ENCODE measurements around the gene IKBKE. TPM values are rescaled to one million over a fixed set of nuclear protein-coding genes. Genes with fewer than 3 reads are reported as not detected.

Gene IKBKE
- total RNA-seq, 1 donor from 2014 or later: 33.9 TPM

DNA sequence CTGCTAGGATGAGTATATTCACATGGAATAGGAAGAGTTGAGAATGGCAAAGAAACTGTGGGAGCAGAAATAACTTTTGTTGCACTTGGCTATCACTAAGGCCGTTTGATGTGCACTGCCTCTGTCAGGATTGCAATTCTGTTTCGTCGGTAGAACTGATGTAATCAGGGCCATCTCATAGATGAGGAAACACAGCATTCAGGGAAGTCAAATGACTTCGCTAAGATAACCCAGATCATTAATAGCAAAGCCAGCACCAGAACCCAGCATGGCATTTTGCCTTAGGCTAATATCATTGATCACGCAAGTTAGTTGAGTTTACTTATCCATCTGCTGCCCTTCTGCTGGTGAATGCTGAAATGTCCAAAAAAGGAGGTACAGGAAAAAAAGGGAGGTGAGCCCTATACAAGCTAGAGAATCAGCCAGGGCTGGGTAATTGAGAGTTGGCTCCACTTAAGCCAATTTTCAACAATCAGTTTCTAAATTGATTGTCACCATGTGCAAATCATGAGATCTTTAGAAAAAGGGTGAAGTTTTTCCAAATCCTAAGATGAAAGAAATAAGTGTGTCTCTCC lies 44.6 kb downstream of the IKBKE start:
- H3K9me3 Mint-ChIP-seq: no peaks in the 10 kb centered on the region
- intact Hi-C loops (cut with micrococcal nuclease): no loop called here
- peaks cover 2% of the 10 kb centered on the region for H3K27me3 Mint-ChIP-seq (ENCODE audit: low read depth)
- no peaks in the 10 kb centered on the region for H3K4me1 Mint-ChIP-seq (ENCODE audit: low read depth)
- DNase-seq (ENCODE audit: low spot score): no peak
- no peak overlapping the region for H3K27ac Mint-ChIP-seq
- H3K4me3 Mint-ChIP-seq (ENCODE audit: low read depth): no peak overlapping the region
- no peaks in the 10 kb centered on the region for H3K36me3 Mint-ChIP-seq (ENCODE audit: low read depth)

DNA sequence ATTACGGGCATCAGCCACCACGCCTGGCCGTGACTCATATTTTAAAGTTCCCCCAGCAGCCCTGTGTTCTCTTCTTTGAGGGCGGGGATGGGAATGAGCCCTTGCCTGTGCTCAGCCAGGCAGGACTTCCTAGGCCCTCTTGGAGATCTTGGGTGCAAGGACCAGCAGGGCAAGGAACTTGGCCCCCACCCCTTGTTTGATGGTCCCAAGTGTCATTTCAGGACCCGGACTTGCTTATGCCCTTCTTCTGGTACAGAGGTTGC lies 46.4 kb downstream of the IKBKE start:
- peaks cover 1% of the 10 kb centered on the region for H3K27me3 Mint-ChIP-seq (ENCODE audit: low read depth)
- H3K4me3 Mint-ChIP-seq (ENCODE audit: low read depth): no peak overlapping the region
- no peak for DNase-seq (ENCODE audit: low spot score)
- H3K4me1 Mint-ChIP-seq (ENCODE audit: low read depth): no peaks in the 10 kb centered on the region
- no peaks in the 10 kb centered on the region for H3K9me3 Mint-ChIP-seq
- H3K36me3 Mint-ChIP-seq (ENCODE audit: low read depth): no peaks in the 10 kb centered on the region
- no peak overlapping the region for H3K27ac Mint-ChIP-seq
- intact Hi-C loops (cut with micrococcal nuclease): no loop called here

DNA sequence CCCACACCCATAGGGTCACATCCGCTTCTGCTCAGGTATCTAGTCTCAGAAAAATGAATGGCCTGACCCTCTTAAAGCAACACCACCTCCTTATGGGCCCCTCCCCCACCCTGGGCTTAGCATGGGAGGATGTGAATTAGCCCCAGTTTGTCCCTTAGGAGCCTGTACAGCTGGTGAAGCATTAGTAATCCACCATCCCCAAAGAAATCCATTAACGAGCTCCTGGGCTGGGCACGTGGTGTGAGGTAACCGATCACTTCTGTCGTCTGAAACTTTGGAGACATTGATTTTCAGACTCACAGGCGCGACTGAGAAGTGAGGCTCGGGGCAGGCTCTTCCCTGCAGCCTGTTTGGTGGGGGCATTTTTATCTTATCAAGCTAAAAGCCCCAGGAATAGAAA lies 47.5 kb downstream of the IKBKE start:
- no peaks in the 10 kb centered on the region for H3K36me3 Mint-ChIP-seq (ENCODE audit: low read depth)
- no peak overlapping the region for H3K27ac Mint-ChIP-seq
- peaks cover 1% of the 10 kb centered on the region for H3K27me3 Mint-ChIP-seq (ENCODE audit: low read depth)
- DNase-seq (ENCODE audit: low spot score): no peak
- H3K9me3 Mint-ChIP-seq: no peaks in the 10 kb centered on the region
- H3K4me1 Mint-ChIP-seq (ENCODE audit: low read depth): no peaks in the 10 kb centered on the region
- intact Hi-C loops (cut with micrococcal nuclease): no loop called here
- H3K4me3 Mint-ChIP-seq (ENCODE audit: low read depth): no peak overlapping the region

DNA sequence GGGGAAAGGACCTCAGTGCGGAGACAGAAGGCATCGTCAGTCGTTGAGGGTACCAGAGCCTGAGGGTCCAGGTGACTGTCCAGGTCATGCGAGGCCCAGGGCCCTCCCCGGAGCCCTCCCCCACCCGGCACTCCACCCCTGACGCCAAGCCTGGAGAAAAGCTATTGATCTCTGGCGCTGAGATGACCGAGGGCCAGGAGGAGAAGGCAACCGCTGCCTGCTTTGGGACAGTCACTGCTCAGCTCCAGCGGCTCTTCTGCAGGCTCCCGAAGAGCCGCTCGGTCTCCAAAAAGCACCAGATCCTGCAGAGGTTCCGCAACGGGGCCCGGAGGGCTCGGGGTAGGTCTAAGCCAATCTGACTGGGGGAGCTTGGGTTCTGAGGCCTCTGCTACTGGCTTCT lies 47.9 kb downstream of the IKBKE start:
- Mint-ChIP-seq H3K4me3 (ENCODE audit: low read depth) (no peak overlapping the region), H3K27ac (no peak overlapping the region), H3K36me3 (ENCODE audit: low read depth) (no peaks in the 10 kb centered on the region), H3K9me3 (no peaks in the 10 kb centered on the region), H3K4me1 (ENCODE audit: low read depth) (no peaks in the 10 kb centered on the region), H3K27me3 (ENCODE audit: low read depth) (peaks cover 1% of the 10 kb centered on the region)
- intact Hi-C loops (cut with micrococcal nuclease): no loop called here
- no peak for DNase-seq (ENCODE audit: low spot score)

DNA sequence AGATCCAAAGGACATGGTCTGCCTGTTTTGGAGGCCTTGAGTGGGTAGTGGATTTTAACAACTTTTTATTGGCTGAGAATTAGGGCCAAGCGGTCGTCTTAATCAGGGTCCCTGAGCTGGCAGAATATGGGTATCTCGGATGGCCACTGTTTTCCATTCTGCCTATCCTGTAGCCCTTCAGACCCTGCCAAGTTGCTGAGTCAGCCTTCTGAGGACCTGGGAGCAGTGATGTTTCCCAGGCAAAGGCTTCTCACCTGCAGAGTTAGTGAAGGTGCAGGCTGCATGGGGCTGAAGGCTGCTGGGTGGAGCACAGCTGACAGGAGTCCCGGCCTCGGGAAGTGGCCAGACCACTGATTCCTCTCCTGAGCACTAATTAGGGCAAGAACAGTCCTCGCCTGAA lies 48.5 kb downstream of the IKBKE start:
- Mint-ChIP-seq H3K27me3 (ENCODE audit: low read depth) (peaks cover 1% of the 10 kb centered on the region), H3K36me3 (ENCODE audit: low read depth) (no peaks in the 10 kb centered on the region), H3K4me3 (ENCODE audit: low read depth) (no peak overlapping the region), H3K9me3 (no peaks in the 10 kb centered on the region), H3K4me1 (ENCODE audit: low read depth) (no peaks in the 10 kb centered on the region), H3K27ac (no peak overlapping the region)
- intact Hi-C loops (cut with micrococcal nuclease): no loop called here
- no peak for DNase-seq (ENCODE audit: low spot score)

DNA sequence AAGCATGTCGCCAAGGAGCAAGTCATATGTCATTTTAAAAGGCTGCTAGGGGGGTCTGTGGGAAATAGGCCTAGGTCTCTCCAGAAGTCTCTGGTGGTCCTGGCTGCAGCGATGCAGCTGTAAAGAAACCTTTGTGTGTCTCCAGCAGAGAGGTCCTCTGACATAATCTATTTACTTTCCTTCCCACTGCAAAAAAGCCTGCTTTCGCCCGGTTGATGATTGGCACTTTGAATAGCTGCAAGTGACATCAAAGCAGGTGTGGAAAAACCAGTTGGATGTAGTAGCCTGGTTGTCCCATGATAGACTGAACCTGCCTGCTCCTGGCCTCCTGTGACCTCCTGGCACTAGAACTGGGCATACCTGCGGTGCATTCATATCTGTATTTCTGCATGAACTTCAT lies 50.9 kb downstream of the IKBKE start:
- no peaks in the 10 kb centered on the region for H3K9me3 Mint-ChIP-seq
- no peaks in the 10 kb centered on the region for H3K27me3 Mint-ChIP-seq (ENCODE audit: low read depth)
- no peaks in the 10 kb centered on the region for H3K36me3 Mint-ChIP-seq (ENCODE audit: low read depth)
- DNase-seq (ENCODE audit: low spot score): no peak
- peaks cover 4% of the 10 kb centered on the region for H3K4me1 Mint-ChIP-seq (ENCODE audit: low read depth)
- no peak overlapping the region for H3K27ac Mint-ChIP-seq
- intact Hi-C loops (cut with micrococcal nuclease): no loop called here
- no peak overlapping the region for H3K4me3 Mint-ChIP-seq (ENCODE audit: low read depth)

DNA sequence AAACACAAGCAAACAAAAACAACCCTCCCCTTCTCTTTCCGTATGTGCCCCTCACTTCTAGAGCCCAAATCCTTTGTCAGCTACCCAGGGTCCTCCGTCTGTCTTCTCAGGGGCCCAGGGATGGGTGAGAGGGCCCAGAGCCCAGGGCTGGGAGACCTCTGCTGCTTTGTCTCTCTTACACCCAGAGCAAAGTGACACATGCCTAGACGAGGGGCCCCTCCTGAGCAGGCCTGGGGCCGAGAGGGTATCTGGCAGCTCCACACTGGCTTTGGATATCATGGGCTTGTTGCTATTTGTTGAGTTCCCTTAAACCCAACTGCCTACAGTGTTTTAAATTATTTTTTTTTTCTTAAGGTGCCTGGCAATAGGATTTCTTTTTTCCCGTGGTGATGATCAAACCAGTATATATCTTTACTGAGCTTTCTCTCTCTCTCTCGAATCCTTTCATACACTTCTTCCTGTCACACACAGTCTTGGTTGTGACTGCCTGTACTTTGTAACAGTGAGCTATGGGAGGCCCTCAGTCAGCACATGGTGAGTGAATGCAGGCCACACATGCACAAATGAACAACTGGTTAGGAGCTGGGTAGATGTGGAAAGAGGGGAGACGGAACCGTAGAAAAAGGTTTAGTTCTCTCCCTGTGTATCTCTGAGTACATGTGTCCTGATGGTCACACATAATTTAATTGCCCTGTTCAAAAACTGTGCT lies 51.6 kb downstream of the IKBKE start:
- Mint-ChIP-seq H3K9me3 (no peaks in the 10 kb centered on the region), H3K36me3 (ENCODE audit: low read depth) (no peaks in the 10 kb centered on the region), H3K27me3 (ENCODE audit: low read depth) (no peaks in the 10 kb centered on the region), H3K4me3 (ENCODE audit: low read depth) (no peak overlapping the region), H3K4me1 (ENCODE audit: low read depth) (peaks cover 4% of the 10 kb centered on the region), H3K27ac (no peak overlapping the region)
- no peak for DNase-seq (ENCODE audit: low spot score)
- intact Hi-C loops (cut with micrococcal nuclease): no loop called here

DNA sequence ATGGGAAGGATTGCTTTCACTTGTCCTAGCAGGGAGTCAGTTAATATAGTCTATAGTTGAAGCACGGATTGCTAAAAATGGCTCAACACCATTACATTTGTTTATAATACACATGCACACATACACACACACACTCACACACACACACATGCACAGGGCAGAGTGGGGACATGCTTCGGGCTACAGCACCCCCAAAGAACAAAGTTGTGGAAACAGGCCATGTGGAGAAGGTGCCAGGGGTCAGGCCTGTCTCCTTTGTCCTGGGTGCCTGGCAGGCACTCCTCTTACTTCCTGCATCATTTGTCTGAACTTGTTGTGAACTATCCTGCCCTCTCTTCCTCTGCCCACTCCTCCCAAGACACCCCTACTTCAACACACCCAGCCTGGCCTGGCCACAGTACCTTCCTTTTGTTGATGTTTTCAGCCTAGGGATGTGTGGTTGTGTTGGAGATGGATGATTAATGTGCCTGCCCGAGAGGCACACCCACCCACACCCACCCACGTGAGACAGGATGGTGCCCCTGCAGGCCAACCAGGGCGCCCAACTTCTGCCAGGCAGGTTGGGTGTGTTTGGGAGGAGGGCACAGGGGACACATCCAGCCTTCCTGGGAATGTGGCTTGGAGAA lies 54.6 kb downstream of the IKBKE start:
- Mint-ChIP-seq H3K27ac (no peak overlapping the region), H3K9me3 (no peaks in the 10 kb centered on the region), H3K4me1 (ENCODE audit: low read depth) (peaks cover 4% of the 10 kb centered on the region), H3K27me3 (ENCODE audit: low read depth) (no peaks in the 10 kb centered on the region), H3K36me3 (ENCODE audit: low read depth) (no peaks in the 10 kb centered on the region), H3K4me3 (ENCODE audit: low read depth) (no peak overlapping the region)
- DNase-seq (ENCODE audit: low spot score): no peak
- intact Hi-C loops (cut with micrococcal nuclease): loop anchor here (5.0 kb wide), 1 partner anchor 33 kb away; no protein-coding TSS in a partner anchor

DNA sequence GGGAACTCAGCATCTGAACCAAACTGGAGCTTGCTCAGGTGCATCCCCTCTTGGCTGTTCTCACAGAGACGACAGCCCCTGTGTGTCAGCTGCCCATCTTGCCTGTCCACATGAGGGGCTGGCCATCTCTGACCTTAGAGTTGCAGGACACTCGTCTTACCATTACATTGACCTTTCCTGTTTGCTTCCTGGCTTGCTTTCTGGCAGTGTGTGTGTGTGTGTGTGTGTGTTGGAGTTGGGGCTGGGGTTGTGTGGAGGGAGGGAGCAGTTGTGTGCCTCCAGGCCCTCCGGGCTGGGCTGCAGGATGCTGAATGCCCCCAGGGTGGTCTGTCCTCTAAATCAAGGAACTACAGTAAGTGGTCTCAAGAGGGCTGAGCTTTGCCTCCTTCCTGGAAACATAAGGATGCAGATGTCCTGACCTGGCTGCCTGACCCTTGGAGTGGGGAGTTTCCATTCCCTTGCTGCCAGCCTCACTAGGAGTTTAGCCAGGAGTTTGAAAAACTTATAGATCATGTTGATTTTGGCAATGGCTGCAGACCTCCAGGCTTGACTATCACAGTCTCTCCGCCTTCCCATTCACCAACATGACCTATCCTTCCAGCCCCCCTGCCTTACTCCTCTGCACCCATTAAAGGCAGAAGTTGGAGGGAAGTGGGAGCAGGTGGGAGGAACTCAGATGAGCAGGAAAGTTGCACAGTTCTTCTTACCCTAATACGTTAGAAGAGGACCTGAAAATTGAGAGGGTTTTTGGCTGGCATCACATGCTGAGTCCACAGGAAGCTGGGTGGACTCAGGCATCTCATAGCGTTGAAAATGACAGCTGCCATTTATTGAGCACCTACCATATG lies 56.0 kb downstream of the IKBKE start:
- intact Hi-C loops (cut with micrococcal nuclease): loop anchor here (5.0 kb wide), 1 partner anchor 34 kb away; no protein-coding TSS in a partner anchor
- Mint-ChIP-seq H3K27ac (no peak overlapping the region), H3K36me3 (ENCODE audit: low read depth) (no peaks in the 10 kb centered on the region), H3K4me3 (ENCODE audit: low read depth) (no peak overlapping the region), H3K9me3 (no peaks in the 10 kb centered on the region), H3K4me1 (ENCODE audit: low read depth) (peaks cover 4% of the 10 kb centered on the region), H3K27me3 (ENCODE audit: low read depth) (no peaks in the 10 kb centered on the region)
- no peak for DNase-seq (ENCODE audit: low spot score)

DNA sequence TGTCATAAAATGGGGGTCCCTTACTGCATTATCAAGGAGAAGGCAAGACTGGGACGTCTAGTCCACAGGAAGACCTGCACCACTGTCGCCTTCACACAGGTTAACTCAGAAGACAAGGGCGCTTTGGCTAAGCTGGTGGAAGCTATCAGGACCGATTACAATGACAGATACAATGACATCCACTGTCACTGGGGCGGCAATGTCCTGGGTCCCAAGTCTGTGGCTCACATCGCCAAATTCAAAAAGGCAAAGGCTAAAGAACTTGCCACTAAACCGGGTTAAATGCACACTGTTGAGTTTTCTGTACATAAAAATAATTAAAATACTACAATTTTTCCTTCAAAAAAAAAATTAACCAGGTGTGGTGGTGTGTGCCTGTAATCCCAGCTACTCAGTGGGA lies 59.1 kb downstream of the IKBKE start:
- Mint-ChIP-seq H3K4me1 (ENCODE audit: low read depth) (peaks cover 4% of the 10 kb centered on the region), H3K27me3 (ENCODE audit: low read depth) (no peaks in the 10 kb centered on the region), H3K36me3 (ENCODE audit: low read depth) (no peaks in the 10 kb centered on the region), H3K4me3 (ENCODE audit: low read depth) (no peak overlapping the region), H3K27ac (no peak overlapping the region), H3K9me3 (no peaks in the 10 kb centered on the region)
- intact Hi-C loops (cut with micrococcal nuclease): loop anchor here (5.0 kb wide), 1 partner anchor 37 kb away; no protein-coding TSS in a partner anchor
- no peak for DNase-seq (ENCODE audit: low spot score)

DNA sequence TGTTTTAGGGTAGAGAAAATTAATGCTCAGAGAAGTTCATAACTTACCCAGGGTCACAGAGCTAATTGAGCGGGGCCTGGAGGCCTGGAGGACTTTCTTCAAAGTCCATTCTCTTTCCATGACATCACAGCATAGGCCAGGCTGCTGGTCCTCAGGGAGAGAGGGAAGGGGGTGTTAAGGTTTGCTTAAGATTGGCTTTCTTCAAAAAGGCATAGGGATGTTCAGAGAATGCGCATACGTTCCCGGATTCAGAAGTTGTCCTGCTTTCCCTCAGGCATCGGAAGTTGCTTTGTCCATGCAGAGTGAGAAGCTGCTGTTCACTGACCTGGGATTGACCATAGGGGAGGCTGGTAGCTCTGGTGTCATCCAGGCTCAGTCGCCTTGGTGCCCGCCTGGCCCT lies 62.1 kb downstream of the IKBKE start:
- DNase-seq (ENCODE audit: low spot score): no peak
- Mint-ChIP-seq H3K36me3 (ENCODE audit: low read depth) (no peaks in the 10 kb centered on the region), H3K27ac (no peak overlapping the region), H3K27me3 (ENCODE audit: low read depth) (no peaks in the 10 kb centered on the region), H3K9me3 (no peaks in the 10 kb centered on the region), H3K4me1 (ENCODE audit: low read depth) (no peaks in the 10 kb centered on the region), H3K4me3 (ENCODE audit: low read depth) (no peak overlapping the region)
- intact Hi-C loops (cut with micrococcal nuclease): no loop called here

DNA sequence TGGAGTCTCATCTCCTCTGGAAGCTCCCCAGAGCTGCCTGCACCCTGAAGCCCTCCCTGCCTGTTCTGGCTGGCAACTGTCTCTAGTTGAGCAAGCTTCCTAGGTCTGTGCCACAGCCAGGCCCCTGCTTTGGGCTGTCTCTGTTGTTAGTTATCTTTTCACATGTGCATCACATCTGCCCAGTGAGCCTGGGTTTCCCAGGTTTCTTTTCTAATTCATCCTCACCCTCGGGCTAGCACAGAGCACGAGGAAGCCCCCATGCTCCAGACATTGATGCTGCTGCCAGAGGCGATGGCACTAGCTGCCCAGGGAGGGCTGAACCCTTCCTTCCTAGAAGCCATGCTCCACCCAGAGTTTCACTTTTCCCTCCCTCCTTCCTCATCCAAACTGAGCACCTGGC lies 64.3 kb downstream of the IKBKE start:
- no peak for DNase-seq (ENCODE audit: low spot score)
- Mint-ChIP-seq H3K4me1 (ENCODE audit: low read depth) (peaks cover 3% of the 10 kb centered on the region), H3K27me3 (ENCODE audit: low read depth) (no peaks in the 10 kb centered on the region), H3K36me3 (ENCODE audit: low read depth) (peaks cover 3% of the 10 kb centered on the region), H3K9me3 (no peaks in the 10 kb centered on the region), H3K27ac (no peak overlapping the region), H3K4me3 (ENCODE audit: low read depth) (no peak overlapping the region)
- intact Hi-C loops (cut with micrococcal nuclease): no loop called here

DNA sequence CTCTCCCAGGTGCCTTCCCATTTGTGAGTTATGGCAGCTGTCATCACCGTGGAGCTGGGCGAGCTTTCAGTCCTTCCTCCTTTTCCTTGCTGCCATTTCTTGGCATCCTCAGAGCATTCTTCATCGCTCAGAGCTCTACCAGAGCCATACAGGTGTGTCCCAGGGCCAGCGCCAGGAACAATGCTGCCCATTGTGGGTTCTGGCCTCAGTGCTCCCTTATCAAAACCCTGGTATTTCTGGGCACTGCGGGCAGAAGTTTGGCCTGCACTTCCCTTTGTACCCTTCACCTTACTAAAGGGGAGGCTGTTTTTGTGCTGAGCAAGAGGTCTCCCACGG lies 65.5 kb downstream of the IKBKE start:
- Mint-ChIP-seq H3K4me3 (ENCODE audit: low read depth) (no peak overlapping the region), H3K36me3 (ENCODE audit: low read depth) (peaks cover 3% of the 10 kb centered on the region), H3K27me3 (ENCODE audit: low read depth) (no peaks in the 10 kb centered on the region), H3K4me1 (ENCODE audit: low read depth) (peaks cover 5% of the 10 kb centered on the region), H3K9me3 (no peaks in the 10 kb centered on the region), H3K27ac (no peak overlapping the region)
- no peak for DNase-seq (ENCODE audit: low spot score)
- intact Hi-C loops (cut with micrococcal nuclease): no loop called here
